Non-pigmented ciliary epithelial cell (primary cell): ENCODE data around the gene SMYD3.
"Not testable (repeated sequence)": the region's sequence is repeated elsewhere in the genome, so short reads cannot be mapped to it uniquely, and the experiment has no call there.

ENCODE experiments used
- DNase-seq: peaks from one replicate; pipeline ENCODE4 v3.0.0-alpha.2; 2010; ENCODE audit warnings: low read depth

SMYD3 gene

GRCh38 chr1:246106342-246106763, 400.7 kb downstream of the SMYD3 start:
- no peak for DNase-seq

DNA sequence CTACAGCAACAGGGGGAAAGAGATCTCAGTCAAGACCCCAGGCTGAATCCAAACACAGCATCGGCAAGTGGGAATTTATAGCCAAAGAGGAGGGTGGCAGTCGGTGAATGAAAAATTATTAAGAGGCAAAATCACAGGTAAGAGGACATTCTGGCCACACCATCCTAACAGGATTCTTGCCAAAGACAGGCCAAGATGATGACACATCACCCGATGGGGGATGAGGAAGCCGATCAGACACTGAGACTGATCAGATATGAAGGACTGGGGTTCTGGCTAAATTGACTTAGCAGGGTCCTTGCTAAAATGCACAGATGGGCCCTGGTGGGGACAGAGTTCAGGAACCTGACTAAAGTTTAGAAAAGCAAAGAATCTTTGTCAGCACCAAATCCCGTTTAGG, 402.2 kb downstream of the SMYD3 start:
- DNase-seq, result no peak

DNA sequence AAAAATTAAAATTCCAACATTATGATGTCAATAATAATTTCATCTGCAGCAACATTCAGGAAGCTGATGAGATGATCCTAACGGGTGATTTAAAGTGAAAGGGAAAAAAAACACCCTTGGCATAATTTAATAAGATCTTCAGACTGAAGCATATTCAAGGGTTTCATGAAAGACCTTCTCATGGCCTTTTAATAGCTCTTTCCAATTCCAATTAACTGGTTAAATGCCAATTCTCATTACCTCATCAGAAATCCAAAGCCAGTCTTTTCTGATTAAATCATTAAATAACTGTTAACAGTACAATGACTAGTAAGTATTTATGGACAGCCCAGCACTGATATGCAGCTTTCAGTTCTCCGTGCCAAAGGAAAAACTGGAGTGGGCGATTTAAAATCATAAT, 407.5 kb downstream of the SMYD3 start:
- no peak for DNase-seq

DNA sequence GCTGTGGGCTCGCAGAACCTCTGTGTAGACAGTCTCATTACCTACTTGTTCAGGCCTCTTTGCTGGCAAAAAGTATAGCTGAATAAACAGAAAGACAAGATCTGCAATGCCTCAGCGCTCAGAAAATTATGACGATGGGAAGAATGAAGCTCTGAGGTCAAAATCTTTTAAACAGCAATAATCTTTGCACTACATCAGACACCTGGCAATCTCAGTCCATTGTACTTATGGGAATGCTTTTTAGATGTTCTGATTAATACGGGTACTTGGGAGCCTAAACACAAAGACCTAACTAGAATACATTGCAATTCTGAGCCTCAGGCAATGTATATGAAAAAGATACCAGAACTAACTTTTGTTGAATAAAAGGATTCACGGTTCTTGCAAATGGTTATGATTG, 410.7 kb downstream of the SMYD3 start:
- no peak for DNase-seq

DNA sequence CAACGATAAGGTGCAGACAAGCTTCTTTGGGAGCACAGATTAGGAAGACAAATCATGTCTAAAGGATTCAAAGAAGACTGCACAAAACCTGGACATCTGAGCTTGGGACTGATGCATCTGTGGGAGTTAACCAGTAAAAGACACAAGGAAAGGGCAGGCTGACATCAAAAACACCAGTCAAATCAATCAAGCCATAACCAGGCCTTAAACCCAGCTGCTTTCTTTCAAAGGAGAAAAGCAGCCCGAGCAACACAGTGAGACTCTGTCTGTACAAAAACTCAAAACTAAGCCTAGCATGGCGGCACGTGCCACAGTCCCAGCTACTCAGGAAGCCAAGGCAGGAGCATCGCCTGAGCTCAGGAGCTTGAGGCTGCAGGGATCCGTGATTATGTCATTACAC, 411.6 kb downstream of the SMYD3 start:
- no peak for DNase-seq

GRCh38 chr1:246093230-246093629, 413.8 kb downstream of the SMYD3 start:
- no peak for DNase-seq

GRCh38 chr1:246092136-246092535, 414.9 kb downstream of the SMYD3 start:
- DNase-seq, result no peak

DNA sequence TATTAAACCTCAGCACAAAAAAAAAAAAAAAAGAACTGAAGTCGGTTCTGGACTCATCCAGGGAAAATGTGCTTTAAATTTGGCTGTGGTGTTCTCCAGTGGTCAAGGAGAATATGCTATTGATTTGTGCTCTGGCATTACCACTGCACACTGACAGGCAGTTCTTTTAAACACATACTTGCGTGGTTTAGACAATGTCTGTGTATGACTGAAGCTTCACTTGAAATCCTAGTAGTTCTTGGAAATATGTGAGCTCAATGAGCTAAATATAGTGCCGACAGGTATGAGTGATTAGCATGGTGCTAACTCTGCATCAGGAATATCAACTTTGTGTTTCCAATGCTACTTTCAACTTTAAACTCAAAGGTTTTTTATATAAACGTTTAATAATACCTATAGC, 415.6 kb downstream of the SMYD3 start:
- DNase-seq, result no peak

DNA sequence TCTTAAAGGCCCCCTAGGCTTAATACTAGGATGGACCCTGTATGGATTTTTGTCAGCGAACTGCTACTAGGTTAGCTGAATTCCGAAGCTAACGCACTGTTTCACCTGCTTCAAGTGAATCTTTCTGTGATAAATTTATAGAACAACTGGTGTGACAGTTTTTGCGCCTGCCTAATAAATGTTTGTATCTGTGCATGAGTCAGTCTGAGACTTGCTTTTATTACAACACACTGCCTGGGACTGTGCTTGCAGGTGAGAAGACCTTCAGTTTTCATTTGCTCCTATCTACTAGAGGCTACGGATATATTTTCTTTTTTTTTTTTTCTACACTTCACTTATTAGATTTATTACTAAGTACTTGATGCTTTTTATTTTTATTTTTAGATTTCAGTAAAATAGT, 420.9 kb downstream of the SMYD3 start:
- DNase-seq, result no peak

DNA sequence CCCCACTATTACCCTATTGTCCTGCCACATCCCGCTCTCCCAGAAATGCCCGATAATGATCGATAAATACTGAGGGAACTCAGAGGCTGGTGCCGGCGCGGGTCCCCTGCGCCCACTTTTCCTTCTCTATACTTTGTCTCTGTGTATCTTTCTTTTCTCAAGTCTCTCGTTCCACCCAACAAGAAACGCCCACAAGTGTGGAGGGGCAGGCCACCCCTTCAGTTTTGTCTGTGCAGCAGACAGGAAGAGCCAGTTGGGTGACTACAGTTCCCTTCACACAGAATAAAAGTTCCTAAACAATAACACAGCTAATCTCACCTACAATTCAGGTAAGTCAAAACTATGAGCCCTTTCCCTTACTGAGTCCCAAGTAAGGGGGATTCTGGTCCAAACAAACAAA, 423.7 kb downstream of the SMYD3 start:
- DNase-seq, result no peak

GRCh38 chr1:246081856-246082668, 425.0 kb downstream of the SMYD3 start:
- no peak for DNase-seq

DNA sequence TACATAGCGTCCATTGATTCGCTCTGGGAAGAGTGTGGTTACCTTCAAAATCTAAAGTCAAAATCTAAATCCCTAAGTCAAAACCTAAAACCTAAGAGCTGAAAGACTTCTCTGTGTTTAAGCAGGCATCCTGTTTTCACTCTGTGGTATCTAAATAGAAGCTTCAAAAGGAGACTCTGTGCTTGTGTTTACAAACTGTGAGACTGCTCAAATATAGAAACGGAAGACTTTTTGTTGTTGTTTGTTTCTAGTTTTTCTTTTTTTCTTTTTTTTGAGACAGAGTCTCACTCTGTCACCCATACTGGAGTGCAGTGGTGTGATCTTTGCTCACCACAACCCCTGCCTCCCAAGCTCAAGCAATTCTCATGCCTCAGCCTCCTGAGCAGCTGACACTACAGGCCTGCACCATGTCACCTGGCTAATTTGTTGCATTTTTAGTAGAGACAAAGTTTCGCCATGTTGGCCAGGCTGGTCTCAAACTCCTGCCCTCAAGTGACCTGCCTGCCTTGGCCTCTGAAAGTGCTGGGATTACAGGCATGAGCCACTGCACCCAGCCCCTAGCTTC, 425.9 kb downstream of the SMYD3 start:
- DNase-seq, result no peak

DNA sequence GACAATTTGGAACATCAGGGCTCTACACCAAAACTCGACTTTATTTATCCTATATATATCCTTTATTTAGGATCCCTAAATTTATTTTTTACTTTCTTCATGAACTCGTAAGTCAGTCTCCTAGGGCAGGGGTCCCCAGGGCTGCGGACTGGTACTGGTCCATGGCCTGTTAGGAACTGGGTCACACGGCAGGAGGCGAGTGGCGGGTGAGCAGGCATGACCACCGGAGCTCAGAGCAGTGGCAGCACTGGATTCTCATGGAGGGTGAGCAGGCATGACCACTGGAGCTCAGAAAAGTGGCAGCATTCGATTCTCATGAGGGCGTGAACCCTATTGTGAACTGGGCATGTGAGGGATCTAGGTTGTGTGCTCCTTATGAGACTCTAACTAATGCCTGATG, 427.0 kb downstream of the SMYD3 start:
- no peak for DNase-seq

- no peak for DNase-seq
Measured at GRCh38 chr1:246078888-246079252, 428.2 kb downstream of the SMYD3 start.

GRCh38 chr1:246078126-246078887, 428.8 kb downstream of the SMYD3 start:
- DNase-seq, result no peak

DNA sequence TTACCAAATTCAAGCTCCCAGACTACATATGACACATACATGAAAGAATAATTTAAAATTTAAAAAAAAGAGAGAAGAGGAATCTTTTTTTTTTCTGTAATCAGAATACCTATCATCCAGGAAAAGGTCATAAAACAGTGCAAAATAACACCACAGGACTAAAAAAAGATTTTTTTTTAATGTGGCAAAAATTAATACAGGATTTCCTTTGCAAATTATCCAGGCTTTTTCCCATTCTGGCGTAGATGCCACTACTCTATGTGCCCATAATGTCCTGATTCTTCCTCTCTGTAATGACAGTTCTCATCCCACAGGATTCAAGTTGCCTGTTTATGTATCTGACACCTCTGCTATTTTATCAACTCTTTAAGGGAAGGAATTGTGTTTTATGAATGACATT, 429.6 kb downstream of the SMYD3 start:
- no peak for DNase-seq

DNA sequence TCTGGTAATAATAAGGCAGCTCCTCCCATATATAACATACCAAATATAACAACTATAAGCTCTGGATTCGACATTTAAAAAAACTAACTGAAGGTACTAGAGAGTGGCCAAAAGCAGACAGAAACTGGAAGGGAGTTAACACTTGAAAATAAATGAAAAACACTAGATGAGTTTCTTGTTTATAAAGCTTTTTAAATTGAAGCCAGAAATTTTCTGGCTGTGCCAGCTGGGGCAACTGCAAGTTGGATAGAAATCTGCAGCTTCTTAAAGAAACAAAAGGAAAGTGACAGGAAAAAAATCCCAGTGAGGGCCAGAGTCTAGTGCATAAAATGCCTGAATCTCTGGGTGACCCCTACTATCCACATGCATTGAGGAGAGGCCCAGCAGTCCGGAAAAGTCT, 432.7 kb downstream of the SMYD3 start:
- DNase-seq, result no peak

DNA sequence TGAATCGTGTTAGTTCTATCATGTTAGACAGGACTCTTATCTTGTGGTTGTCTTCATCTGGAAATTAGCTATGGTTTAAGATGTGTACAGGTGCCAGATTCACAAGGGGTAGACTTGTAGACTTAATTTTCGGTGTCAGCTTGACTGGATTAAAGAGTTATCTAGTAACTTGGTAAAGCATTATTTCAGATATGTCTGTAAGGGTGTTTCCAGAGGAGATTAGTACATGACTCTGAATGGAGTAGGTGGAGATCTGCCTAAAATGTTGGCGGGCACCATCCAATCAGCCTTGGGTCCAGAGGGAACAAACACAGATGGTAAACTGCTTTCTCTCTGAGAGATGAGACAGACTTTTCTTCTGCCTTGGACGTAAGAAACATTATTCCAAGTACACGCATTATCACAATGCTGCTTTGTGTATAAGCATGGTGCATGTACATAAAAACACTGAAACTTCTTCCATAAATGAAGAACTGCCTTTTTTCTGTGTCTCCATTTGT, 434.6 kb downstream of the SMYD3 start:
- DNase-seq, result no peak

DNA sequence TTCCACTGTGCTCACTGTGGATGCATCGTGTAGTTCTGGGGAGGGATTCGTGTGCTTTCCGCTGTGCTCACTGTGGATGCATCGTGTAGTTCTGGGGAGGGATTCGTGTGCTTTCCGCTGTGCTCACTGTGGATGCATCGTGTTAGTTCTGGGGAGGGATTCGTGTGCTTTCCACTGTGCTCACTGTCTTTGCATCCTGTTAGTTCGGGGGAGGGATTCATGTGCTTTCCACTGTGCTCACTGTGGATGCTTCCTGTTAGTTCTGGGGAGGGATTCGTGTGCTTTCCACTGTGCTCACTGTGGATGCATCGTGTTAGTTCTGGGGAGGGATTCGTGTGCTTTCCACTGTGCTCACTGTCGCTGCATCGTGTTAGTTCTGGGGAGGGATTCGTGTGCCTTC, 435.1 kb downstream of the SMYD3 start:
- not testable (repeated sequence) for DNase-seq

- not testable (repeated sequence) for DNase-seq
Measured at GRCh38 chr1:246071561-246071960, 435.5 kb downstream of the SMYD3 start.

DNA sequence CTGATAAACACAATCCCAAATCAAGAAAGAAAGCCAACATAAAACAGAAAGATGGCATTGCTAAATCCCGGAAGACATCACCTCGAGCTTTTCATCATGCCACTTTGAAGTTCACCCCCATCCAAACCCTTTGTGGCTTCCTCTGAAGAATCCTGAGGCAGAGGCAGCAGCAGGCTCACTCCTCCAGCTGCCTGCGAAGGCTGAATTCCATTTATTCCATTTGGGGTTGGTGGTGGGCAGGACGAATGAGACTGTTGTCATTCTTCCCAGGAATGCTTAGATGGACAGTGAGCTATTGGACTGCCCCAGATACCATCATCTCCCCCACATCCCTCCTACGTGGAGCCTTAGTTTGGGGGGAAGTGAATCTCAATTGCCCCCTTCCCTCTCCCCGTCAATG, 437.5 kb downstream of the SMYD3 start:
- DNase-seq, result no peak

GRCh38 chr1:246068619-246069509, 438.2 kb downstream of the SMYD3 start:
- DNase-seq, result no peak
